GM04504 (cell line): ENCODE measurements around the gene STUM.
A peak's percentile ranks its signal among the peaks of the same experiment; 100 is the strongest.
"Not testable (repeated sequence)": the region's sequence is repeated elsewhere in the genome, so short reads cannot be mapped to it uniquely, and the experiment has no call there.

Experiments
- DNase-seq: peaks from one replicate; pipeline ENCODE4 v3.0.0-alpha.2; 2012; ENCODE audit warnings: low read depth

Gene STUM

GRCh38 chr1:226604560-226605317 is 56.2 kb downstream of the STUM start:
- no peak for DNase-seq

GRCh38 chr1:226605318-226605950 is 56.9 kb downstream of the STUM start:
- DNase-seq: no peak

GRCh38 chr1:226606311-226607267 is 58.0 kb downstream of the STUM start:
- no peak for DNase-seq

GRCh38 chr1:226607268-226607660 is 58.7 kb downstream of the STUM start:
- DNase-seq: no peak

- DNase-seq: no peak
Observed at GRCh38 chr1:226607821-226608220, 59.3 kb downstream of the STUM start.

- DNase-seq: no peak
Observed at GRCh38 chr1:226608699-226609505, 60.3 kb downstream of the STUM start.

GRCh38 chr1:226609836-226610455 is 61.4 kb downstream of the STUM start:
- no peak for DNase-seq

GRCh38 chr1:226610671-226611070 is 62.1 kb downstream of the STUM start:
- DNase-seq: no peak

GRCh38 chr1:226611301-226611700 is 62.7 kb downstream of the STUM start:
- no peak for DNase-seq

- DNase-seq: not testable (repeated sequence)
Observed at GRCh38 chr1:226611980-226612379, 63.4 kb downstream of the STUM start.

- DNase-seq: no peak
Observed at GRCh38 chr1:226615876-226616275, 67.3 kb downstream of the STUM start.

- no peak for DNase-seq
Observed at GRCh38 chr1:226616636-226617035, 68.1 kb downstream of the STUM start.

GRCh38 chr1:226617109-226617508 is 68.5 kb downstream of the STUM start:
- DNase-seq: no peak

- not testable (repeated sequence) for DNase-seq
Observed at GRCh38 chr1:226617719-226618118, 69.2 kb downstream of the STUM start.

- DNase-seq: no peak
Observed at GRCh38 chr1:226618380-226618779, 69.8 kb downstream of the STUM start.

GRCh38 chr1:226619031-226619430 is 70.5 kb downstream of the STUM start:
- no peak for DNase-seq

GRCh38 chr1:226622012-226622411 is 73.4 kb downstream of the STUM start:
- no peak for DNase-seq

GRCh38 chr1:226624526-226624925 is 76.0 kb downstream of the STUM start:
- peak; percentile 62 for DNase-seq

GRCh38 chr1:226625326-226625725 is 76.8 kb downstream of the STUM start:
- DNase-seq: no peak

- DNase-seq: no peak
Observed at GRCh38 chr1:226625832-226626576, 77.4 kb downstream of the STUM start.

- peak; percentile 17 for DNase-seq
Observed at GRCh38 chr1:226626577-226626956, 78.0 kb downstream of the STUM start.
